Measurements from ENCODE around the gene C9orf43.
"Not testable (repeated sequence)": the region's sequence is repeated elsewhere in the genome, so short reads cannot be mapped to it uniquely, and the experiment has no call there.

The C9orf43 gene

DNA sequence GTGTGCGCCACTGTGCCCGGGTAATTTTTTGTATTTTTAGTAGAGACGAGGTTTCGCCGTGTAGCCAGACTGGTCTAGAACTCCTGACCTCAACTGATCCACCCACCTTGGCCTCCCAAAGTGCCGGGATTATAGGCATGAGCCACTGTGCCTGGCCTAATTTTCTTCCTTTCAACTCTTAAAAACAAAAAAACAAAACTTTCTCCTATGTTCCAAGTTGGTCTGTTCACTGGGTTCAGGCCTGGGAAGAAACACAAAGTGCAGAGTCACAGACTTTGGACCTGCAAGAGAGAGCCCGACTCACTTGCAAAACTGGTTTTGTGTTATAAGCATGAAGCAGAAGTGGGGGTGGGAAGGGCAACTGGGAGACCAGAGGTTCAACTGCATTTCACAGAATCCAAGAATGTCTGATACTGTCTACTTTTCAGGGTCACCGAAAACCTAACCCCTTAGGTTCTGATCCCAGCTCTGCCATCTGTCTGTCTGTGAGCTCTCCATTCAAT is 28.6 kb upstream of the C9orf43 start:
- no peak for DNase-seq

DNA sequence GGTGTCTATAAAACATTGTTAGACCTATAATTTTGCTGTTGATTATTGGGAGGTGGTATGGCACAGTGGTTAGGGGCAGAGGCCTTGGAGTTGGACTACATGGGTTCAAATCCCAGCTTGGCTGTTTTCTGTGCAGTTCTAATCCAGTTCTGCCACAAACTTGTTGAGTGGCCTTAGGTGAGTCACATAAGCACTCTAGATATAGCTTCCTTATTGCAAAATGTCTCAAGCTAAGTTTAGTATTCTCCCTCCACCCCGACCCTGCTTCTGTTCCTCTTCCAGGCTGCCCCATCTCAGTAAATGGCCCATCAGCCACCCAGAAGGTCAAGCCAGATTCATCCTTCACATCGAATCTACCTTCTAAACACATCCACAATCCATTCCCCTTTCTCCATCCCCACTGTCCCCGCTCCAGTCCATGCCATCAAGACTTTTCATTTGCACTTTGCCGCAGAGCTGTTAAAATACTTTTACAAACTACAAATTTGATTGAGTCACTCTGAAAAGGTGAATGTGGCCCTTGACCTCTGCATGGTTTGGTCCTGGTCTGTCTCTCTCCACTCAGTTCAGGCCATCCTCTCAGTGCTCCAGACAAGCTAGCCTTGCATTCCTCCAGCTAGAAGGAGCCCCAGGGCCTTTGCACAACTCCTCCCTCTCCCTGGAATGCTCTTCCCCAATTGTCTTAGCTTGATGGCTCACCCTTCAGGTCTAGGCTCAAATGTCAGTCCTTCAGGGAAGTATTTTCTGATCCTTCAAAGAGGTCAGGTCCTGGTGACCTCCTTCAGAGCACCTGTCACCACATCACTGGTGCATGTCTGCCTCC is 23.8 kb upstream of the C9orf43 start:
- no peak for DNase-seq

DNA sequence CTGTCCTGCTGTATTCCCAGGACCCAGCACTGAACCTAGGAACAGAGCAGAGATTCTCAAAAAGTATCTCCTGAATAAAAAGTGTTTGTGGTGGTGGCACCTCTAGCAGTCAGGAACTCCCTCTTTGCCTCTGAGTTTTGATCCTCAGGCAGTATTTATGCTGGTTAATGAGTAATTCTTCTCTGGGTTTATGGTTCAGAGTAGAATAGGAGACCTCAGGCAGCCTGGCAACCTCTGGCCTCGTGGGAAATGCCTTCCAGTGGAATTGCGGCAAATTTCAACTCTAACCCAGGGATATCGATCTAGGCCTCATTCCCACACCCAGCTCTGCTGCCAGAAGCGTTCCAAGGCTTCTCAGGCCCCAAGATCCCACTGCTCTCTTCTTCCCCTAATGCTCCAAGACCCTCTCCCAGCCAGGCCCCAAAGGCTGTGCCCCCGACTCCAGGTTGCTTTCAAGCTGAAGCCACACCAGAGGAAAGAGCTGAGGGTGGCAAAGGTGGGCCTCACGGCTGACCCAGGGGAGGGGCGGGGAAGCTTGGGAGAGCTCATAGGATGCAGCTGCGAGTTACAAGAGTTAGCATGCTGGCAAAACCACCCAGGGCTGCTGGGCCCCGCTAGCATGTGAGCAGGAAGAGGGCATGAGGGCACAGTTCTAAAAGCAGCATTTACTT is 22.9 kb upstream of the C9orf43 start:
- no peak for DNase-seq

DNA sequence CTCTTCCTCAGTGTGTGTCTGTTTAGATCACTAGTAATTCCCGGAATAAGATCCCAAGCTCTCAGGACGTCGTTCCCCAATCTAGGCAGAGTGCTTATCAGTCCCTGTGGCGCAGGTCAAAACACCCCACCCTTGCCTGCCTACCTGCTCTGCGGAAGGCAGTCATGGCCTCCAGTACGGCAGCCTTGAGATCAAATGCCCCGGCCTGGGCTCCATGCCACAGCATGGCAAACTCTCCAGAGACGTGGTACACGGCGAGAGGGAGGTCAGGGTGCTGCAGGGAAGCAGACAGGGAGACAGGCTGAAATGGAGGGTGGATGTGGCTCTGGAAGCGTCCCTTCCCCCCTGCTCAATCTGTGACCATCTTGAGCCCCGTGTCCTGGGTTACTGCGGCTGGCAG is 21.7 kb upstream of the C9orf43 start:
- no peak for DNase-seq

DNA sequence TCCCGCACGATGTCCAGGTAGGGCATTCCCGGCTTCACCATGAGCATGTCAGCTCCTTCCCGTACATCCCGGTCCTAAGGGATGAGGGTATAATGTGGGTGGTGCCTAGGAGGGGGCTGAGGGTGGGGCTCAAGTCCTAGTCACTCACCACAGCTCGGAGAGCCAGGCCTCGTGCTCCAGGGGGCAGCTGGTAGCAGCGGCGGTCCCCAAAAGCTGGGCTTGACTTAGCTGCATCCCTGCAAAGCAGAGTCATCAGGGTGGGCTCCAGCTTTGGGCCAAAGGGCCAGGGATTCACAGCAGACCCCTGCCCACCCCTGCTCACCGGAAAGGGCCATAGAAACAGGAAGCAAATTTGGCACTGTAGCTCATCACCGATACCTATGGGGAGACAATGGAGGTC is 21.1 kb upstream of the C9orf43 start:
- no peak for DNase-seq

DNA sequence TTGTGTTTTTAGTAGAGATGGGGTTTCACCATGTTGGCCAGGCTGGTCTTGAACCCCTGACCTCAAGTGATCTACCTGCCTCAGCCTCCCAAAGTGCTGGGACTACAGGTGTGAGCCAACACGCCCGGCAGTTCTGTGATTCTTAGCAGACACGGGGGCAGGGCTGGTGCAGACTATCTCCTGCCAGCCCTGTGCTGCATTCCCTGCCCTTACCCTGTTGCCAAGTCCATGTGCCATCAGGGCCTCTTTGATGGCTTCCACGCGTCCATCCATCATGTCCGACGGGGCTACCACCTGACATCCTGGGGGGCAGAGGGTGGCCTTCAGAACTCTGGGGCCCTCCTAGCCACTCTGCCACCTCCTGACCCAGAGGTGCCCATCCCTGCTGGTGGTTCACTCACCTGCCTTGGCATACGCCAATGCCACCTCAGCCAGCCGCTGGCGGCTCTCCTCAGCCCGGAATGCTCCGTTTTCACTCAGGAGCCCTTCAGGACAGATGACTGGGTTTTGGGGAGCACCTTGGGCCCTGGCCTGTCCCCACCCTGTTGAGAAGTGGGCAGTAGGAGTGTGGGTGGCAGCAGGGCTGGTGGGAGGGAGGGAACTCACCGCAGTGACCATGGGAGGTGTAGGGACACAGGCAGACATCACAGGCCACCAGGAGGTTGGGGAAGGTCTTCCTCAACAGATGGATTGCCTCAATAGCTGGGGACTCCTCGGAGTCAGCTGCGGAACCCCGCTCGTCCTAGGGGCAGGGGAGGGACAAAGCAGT is 20.2 kb upstream of the C9orf43 start:
- DNase-seq = no peak

DNA sequence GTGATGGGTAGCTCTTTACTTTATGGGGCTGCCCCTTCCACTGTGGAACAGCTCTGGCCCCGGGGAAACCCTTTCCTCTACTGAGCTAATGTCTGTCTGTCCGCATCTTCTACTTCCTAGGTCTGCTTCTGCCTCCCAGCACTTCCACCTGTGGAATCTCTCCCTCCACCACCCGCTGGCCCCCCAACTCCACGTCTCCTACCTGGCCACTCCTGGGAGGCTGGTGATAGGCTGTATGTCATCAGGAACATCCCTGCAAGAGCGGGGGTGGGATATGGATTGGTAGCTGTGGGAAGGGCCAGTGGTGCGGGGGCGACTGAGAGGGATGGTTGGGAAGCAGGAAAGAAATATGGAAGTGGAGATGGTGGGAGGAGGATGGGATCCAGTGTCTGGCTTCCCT is 18.6 kb upstream of the C9orf43 start:
- no peak for DNase-seq

DNA sequence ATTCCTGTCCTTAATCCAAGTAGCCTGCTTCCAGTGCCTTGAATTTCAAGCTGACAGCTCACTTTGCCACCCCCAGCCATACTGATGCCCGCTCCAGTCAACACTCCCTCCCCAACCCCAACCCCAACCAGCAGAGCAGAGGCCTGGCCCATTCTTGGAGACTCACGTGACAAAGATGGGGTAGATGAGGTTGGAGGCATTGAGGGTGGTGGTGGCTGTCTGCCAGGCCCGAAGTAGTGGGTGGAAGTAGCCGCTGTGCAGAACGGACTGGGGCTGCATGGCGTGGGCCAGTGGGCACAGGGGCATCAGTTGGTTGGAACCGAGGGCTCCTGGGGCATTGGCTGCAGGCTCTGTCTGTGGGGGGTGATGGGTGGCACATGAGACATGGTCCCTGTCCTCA is 17.3 kb upstream of the C9orf43 start:
- DNase-seq = no peak

DNA sequence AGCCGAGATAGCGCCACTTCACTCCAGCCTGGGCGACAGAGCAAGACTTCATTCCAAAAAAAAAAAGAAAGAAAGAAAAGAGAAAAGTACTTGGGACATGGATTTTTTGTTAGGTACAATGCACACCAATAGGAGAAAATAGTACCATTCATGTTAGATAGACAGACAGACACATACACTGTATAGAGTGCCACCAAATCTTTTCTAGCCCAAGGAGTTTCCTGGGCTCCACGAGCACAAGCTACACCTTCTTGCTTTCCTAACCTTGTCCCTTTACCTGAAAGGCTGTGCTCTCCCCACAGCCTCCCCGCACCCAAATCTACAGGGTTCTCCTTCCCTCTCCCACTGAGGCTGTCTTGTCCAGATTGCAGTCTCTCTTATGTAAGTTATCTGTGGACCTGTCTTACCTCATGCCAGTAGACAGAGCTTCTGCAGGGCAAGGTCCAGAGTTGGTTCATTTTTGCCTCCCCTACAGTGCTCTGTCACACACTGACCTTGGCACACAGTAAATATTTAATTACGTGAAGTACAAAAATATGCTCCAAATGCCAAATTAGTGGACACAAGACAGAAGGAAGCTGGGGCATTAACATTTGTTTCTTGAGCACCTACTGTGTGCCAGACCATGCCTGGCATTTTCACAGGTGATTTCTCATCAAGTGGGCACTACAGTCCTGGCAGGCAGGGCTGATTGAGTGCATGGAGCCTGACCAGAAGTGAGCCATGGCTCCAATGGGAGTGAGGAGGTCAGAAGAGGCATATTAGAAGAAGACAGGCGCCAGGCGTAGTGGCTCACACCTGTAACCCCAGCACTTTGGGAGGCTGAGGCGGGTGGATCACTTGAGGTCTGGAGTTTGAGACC is 15.3 kb upstream of the C9orf43 start:
- no peak for DNase-seq

DNA sequence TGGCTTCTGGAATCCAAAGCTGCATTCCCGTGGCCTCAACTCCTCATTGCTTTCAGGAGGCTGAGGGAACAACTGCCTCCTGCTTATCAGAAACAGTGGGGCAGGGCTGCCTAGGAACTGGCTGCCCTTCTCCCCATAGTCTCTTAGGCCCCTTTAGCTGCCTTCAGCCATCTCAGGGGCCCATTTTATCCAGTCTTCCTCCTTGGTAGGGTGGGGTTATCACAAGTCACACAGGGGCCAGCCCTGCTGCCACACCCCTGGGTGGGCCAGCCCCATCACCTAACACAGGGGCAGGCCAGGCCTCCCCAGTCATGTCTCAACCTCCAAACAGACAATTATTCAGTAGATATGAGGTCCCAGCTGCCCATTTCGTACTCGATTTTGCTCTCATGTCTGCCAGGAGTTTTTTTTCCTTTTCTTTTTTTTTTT is 13.3 kb upstream of the C9orf43 start:
- no peak for DNase-seq

DNA sequence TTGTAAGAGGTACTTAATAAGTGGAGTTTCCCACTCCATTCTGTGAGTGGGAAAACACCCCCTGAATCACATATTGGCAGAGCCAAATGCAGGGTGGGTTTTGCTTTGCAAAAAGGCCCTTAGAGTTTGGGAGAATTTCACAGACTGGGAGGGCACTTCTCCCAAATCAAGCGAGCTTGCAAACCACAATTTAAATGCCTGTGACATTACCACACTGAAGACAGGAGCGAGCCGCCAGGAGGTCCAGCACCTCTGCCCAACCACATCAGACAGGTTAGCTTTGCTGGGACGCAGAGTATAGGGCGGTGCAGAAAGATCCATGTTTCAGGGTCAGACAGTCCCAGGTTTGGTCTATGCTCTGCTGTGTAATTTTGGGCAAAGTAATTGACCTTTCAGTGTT is 11.8 kb upstream of the C9orf43 start:
- DNase-seq = no peak

DNA sequence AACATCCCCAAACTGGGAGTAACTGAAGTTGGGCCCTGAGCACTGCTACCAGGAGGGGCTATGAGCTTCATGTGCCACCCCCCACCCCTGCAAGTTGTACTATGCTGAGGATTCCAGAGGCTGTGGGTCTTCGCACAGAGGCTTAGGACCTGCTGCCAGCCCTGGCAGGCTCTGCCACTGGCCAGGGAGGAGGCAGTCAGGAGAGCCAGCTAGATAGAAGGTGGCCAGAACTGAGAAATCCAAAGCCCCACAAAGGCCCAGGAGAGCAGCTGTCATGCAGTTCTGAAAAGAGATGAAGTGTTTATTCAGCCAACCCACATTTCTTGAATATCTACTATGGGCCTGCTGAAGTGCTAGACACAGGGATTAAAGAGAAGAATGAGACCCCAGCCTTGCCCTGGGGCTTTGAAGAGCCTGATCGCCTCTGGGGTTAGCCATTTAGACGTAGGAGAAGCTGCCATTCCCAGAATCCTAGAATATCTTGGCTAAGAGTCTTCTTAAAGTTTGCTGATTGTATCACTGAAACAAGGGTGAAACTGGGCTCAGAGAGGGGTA is 10.8 kb upstream of the C9orf43 start:
- no peak for DNase-seq

DNA sequence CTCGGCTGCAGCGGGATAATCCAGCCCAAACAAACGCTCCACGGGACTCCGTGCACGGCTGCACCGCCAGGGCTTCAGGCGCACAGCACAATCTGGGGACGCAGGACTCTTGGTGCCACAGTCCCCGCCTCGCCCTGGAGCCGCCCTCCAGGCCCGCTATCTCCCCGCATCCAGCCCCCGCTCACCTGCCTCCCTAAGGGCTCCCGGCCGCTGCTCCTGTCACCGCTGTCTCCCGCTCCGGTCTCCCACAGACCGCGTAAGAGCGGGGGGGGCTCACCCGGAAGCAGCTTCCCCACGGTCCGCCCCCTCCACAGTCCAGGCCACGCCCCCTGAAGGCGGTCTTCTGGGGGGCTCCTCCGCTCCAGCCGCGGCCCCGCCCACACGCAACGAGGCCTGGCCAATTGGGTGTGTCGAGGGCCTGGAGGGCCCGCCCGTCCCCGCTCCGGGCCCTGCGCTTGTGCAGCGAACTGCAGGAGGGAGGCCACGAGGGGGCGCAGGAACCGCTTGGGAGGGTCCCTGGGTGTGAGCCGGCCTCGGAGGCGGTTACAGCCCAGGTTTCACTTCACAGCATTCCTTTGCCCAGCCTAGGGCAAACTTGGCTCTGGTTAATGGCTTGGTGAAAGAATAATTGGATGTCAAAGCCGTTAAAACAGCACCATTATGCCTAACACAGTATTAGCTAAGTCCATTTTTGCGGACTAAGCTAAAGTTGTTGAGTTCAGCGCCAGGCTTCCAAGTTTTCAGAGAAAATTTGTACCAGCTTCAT is 9.3 kb upstream of the C9orf43 start, which contains the start of gene ALAD:
Gene ALAD (minus strand): TSS at position 258 of the 766 bp plus-strand sequence. CDS start 7,725 bp downstream, outside the sequence.
- DNase-seq = peak; percentile 99

DNA sequence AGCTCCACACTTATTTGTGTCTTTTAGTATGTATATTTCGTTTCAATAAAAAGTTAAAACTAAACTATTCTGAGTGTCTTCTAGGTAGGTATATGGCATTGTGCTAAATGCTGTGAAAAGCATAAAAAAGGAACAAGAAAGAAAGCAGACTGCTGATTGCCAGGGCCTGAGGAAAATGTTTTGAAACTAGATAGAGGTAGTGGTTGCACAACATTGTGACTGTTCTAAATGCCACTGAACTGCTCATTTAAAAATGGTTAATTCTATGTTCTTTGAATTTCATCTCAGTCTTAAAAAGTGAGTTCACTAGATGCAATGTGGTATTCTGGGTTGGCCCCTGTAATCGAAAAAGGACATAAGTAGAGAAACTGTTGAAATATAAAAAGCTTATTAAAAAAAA is 6.9 kb upstream of the C9orf43 start:
- DNase-seq = no peak

DNA sequence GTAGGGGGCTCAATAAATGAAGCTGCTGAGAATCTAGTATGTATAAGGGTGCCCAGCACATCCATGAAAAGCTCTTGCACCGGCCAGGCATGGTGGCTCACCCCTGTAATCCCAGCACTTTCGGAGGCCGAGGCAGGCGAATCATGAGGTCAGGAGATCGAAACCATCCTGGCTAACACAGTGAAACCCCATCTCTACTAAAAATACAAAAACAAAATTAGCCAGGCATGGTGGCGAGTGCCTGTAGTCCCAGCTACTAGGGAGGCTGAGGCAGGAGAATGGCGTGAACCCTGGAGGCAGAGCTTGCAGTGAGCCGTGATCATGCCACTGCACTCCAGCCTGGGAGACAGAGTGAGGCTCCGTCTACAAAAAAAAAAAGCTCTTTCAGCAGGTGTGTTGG is 4.2 kb upstream of the C9orf43 start:
- not testable (repeated sequence) for DNase-seq

DNA sequence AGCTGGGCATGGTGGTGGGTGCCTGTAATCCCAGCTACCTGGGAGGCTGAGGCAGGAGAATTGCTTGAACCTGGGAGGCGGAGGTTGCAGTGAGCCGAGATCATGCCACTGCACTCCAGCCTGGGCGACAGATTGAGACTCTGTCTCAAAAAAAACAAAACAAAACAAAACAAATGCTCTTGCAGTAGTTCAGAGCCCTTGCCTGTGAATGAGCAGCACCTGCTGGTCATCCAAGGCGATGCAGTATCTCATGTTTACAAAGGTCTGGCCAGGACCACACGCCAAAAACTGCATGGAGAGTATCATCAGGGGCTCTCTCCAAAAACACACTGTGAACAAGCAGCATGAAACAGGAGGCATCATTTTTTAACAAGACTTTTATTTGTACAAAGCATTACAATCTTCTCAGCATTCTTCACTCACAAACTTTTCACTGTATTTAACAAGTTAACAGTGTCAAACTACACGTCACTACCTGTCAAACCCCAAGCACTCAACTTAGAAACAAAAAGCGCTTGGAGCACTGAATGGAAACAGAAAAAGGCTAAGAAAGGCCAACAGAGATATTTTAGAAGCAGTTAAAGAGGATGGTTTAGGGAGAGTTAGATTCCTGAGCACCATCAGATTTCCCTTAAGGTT is 3.6 kb upstream of the C9orf43 start:
- DNase-seq = peak; percentile 59

DNA sequence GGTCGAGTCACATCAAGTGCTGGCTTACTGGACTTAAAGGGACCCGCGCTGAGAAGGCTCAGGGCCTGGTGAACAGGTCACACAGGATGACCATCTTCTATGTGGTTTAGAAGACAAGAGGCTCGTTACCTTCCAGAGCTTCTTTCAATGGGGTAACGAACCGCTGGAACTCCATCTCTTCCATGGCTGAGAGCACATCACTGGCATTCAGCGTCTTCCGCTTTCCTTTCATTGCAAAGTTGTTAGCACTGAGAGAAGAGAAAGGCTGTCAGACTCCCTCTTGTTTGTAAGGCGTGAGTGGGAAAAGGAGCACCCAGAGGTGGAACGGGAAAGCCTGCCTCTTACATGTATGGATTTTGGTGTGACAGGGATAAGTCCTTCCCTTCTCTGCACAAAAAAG is 1.1 kb upstream of the C9orf43 start:
- no peak for DNase-seq

DNA sequence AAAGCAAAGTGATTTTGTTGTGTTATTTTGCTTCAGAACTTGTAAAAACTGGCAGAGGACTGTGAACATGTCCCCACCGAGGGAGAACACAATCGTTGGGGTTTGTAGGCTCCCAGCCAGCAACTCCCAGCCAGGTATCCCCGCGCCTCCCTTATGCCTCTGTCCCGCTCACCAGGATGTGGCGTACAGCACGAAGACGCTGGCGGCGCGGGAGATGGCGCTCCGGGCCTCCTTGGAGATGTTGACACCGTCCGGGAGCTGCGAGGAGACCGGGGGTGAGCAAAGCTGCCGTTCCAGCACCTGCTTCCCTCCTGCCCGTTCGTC is 702 bp upstream of the C9orf43 start:
- peak; percentile 32 for DNase-seq

DNA sequence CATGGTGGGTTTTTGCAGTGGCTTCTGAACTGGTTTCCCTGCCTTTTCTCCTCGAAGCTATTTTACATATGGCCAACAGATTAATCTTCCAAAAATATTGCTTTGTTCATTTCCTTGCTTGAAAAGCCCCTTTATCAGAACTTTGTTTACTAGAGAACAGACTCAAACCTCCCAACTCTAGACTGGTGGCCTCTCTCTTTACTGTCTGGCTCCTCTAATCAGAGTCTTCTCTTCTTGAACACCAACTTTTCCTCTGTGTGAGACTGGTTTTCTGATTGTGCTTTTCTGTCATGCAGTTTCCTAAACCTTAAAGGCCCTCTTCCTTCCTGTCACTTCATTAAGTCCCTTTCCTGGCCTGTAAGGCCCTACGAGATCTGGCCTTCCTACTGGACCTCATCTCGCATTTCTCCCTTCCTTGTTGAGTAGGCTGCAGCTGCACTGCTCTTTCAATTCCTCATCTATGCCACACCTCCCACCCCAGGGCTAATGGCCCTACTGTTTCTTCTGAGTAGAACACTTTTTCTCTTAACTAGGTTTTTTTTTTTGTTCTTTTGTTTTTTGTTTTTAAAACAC is 5.7 kb downstream of the C9orf43 start:
- no peak for DNase-seq

DNA sequence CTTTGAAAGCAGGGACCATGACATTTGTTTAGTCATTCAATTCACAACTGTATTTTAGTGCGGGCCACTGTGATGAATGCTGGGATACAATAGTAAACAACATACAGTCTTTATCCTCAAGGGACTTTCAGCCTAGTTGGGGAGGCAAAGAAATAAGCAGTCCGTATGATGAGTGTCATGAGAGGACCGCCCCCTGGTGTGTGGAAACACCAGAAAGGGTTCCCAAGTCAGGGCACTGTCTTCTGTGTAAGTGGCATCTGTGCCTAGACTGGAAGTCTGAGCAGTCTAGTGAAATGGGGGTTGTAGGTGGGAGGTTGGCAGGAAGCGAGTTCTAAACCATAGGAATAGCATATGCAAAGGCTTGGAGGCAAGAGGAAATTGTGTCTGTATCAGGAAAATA is 6.8 kb downstream of the C9orf43 start:
- no peak for DNase-seq

DNA sequence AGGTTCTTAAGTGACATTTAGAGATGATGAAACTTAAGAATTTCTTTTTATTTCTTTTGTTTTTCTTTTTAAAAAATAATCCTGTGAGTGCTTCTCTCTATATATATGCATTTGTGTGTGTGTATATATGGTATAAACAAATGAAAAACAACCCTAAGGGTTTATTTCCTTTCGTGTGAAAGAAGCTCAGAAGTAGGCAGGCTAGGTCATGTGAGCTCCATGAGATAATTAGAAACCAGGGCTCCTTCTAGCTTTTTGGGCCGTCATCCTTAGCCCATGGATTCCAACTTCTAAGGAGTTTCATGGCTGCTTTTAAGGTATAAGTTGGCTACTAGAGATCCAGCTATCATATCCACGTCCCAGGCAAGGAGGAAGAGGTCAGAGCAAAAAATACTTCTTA is 11.2 kb downstream of the C9orf43 start:
- no peak for DNase-seq
